HUES48 (cell line): ENCODE results near the gene ISG15.
A peak's percentile ranks its signal among the peaks of the same experiment; 100 is the strongest.

Experiments
- H3K27ac ChIP-seq: one replicate; pipeline ENCODE4 v1.7.0; 2013; ENCODE audit warnings: low read depth, low read length, inconsistent platforms
- H3K27me3 ChIP-seq: 2 replicates; pipeline ENCODE4 v1.6.1; 2013; ENCODE audit warnings: mild to moderate bottlenecking, low read length; ENCODE audit not compliant: control insufficient read depth, insufficient read depth
- H3K36me3 ChIP-seq: 2 replicates; pipeline ENCODE4 v1.6.1; 2013; ENCODE audit warnings: low read length; ENCODE audit not compliant: control insufficient read depth, insufficient read depth
- H3K4me1 ChIP-seq: 2 replicates; pipeline ENCODE4 v1.6.1; 2013; ENCODE audit warnings: mild to moderate bottlenecking, low read length; ENCODE audit not compliant: control insufficient read depth, insufficient read depth
- H3K4me3 ChIP-seq: 2 replicates; pipeline ENCODE4 v1.5.1; 2013; ENCODE audit warnings: mild to moderate bottlenecking, low read depth, low read length
- H3K9ac ChIP-seq: 2 replicates; pipeline ENCODE4 v1.6.1; 2013; ENCODE audit warnings: mild to moderate bottlenecking, low read depth, low read length, moderate library complexity
- H3K9me3 ChIP-seq: 2 replicates; pipeline ENCODE4 v1.6.1; 2013; ENCODE audit warnings: low read length; ENCODE audit not compliant: control insufficient read depth, insufficient read depth

Gene ISG15

DNA sequence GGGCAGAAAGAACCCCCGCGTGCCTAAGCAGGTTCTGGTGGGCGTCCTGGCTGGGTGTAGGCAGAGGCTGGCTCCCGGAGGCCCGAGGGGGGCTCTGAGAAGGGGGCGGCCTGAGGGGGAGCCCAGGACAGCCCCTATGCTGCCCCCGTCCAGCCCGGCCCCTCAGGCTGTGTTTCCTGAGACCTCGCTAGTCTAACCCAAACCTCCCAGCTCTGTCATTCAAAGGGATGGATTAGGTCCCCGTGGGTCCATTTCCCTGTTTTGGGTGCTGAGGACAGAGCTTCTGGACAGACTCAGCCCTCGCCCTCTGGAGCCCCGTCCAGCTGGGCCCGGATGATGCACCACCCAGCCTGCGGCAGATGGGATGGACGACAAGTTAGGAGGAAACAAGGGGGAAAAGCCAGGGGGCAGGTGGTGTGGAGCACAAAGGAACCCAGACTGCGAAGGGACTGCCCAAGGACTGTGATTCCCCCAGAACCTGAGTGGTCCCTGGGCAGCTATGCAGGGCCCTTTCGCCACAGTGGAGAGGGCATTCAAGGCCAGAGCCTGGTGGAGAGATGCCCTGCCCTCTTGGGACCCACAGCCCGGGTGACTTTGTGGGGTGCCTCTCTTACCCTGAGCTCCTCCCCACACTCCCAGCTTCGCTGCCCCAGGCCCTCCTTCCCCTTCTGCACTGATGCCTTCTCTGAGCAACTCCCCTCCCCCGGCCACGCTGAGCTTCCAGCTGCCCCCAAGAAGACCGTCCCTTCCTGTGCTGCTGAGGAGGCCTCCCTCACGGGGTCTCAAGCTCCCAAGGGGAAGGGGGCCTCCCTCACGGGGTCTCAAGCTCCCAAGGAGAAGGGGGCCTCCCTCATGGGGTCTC, 16.2 kb upstream of the ISG15 start:
- Histone ChIP-seq H3K4me3 (no peak overlapping the region), H3K27me3 (peaks cover 87% of the 10 kb centered on the region), H3K4me1 (no peaks in the 10 kb centered on the region), H3K36me3 (no peaks in the 10 kb centered on the region), H3K27ac (no peak overlapping the region), H3K9me3 (no peaks in the 10 kb centered on the region), H3K9ac (no peak overlapping the region)

DNA sequence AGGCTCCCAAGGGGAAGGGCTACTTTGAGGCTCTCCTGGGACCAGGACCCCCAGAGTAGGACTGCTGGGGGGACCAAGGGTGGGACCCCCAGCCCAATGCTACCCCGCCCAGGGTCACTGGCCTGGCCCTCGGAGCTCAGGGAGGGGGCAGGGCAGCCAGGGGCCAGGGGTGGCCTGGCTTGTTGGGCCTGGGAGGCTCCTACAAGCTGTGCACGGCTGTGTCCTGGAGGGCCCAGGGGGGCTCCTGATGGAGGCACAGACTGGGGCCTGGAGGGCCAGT, 15.6 kb upstream of the ISG15 start:
- H3K27me3 ChIP-seq: peaks cover 84% of the 10 kb centered on the region
- no peak overlapping the region for H3K9ac ChIP-seq
- H3K4me1 ChIP-seq: no peaks in the 10 kb centered on the region
- H3K9me3 ChIP-seq: no peaks in the 10 kb centered on the region
- no peak overlapping the region for H3K27ac ChIP-seq
- no peak overlapping the region for H3K4me3 ChIP-seq
- H3K36me3 ChIP-seq: no peaks in the 10 kb centered on the region

- Histone ChIP-seq H3K4me3 (peak overlapping the region; percentile 40; the same call in 1 of the 2 replicates), H3K27me3 (peaks cover 84% of the 10 kb centered on the region), H3K4me1 (no peaks in the 10 kb centered on the region), H3K9me3 (no peaks in the 10 kb centered on the region), H3K36me3 (no peaks in the 10 kb centered on the region), H3K9ac (no peak overlapping the region), H3K27ac (no peak overlapping the region)
Observed at GRCh38 chr1:997993-998744, 15.1 kb upstream of the ISG15 start.

DNA sequence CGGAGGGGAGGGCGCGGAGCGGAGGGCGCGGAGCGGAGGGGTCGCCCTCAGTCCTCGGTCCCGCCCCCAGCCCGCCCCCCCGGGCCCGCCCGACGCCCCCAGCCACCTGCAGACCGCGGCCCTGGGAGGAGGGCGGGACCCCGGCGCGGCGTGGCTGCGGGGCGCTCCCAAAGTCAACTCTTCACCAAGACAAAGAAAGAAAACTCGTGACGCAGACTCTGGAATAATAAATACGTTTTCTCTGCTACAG, 14.6 kb upstream of the ISG15 start:
- H3K9ac ChIP-seq: no peak overlapping the region
- peaks cover 86% of the 10 kb centered on the region for H3K27me3 ChIP-seq
- H3K36me3 ChIP-seq: no peaks in the 10 kb centered on the region
- no peak overlapping the region for H3K27ac ChIP-seq
- peak overlapping the region; percentile 61; the same call in 1 of the 2 replicates for H3K4me3 ChIP-seq
- H3K9me3 ChIP-seq: no peaks in the 10 kb centered on the region
- no peaks in the 10 kb centered on the region for H3K4me1 ChIP-seq

- Histone ChIP-seq H3K27me3 (peaks cover 87% of the 10 kb centered on the region), H3K9ac (no peak overlapping the region), H3K27ac (peak overlapping the region; percentile 51)
Observed at GRCh38 chr1:998995-999724, 14.1 kb upstream of the ISG15 start.

DNA sequence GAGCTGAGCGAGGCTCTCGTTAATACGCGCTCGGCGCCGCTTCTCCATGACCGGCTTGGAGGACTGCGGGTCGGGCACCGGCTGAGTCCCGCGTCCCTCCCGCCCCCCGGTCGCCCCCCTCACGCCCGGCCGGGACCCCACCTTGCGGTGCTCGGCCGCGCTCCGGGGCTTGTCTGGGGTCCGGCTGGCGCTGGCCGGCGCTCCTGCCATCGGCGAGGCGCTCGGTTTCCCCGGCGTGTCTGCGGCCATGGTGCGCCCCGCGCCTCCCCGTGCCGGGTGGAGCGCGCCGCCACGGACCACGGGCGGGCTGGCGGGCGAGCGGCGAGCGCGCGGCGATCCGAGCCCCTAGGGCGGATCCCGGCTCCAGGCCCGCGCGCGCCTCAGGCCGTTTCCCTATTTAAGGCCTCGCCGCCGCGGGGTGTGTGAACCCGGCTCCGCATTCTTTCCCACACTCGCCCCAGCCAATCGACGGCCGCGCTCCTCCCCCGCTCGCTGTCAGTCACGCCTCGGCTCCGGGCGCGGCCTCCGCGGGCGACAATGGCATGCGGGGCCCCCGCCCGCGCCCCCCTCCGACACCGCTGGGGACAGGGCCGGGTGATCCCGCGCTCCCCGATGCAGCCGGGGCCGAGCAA, 13.5 kb upstream of the ISG15 start, which contains the start of gene HES4:
HES4 (minus strand) TSS at position 373 of the 632 bp plus-strand sequence; CDS start at position 249, 124 bp downstream.
- H3K4me3 ChIP-seq: peak within 1 kb of the TSS; percentile 61
- H3K9ac ChIP-seq: peak within 1 kb of the TSS; percentile 65; the same call in 1 of the 2 replicates

More at GRCh38 chr1:998995-999724, 14.1 kb upstream of the ISG15 start:
- no peaks in the 10 kb centered on the region for H3K36me3 ChIP-seq
- peak overlapping the region; percentile 61; the same call in 1 of the 2 replicates for H3K4me3 ChIP-seq
- no peaks in the 10 kb centered on the region for H3K4me1 ChIP-seq
- H3K9me3 ChIP-seq: no peaks in the 10 kb centered on the region

GRCh38 chr1:1000357-1001056, 12.8 kb upstream of the ISG15 start:
- peaks cover 3% of the 10 kb centered on the region; the same call in 1 of the 2 replicates for H3K4me1 ChIP-seq
- peak overlapping the region; percentile 75 for H3K27ac ChIP-seq
- H3K9me3 ChIP-seq: no peaks in the 10 kb centered on the region
- H3K36me3 ChIP-seq: no peaks in the 10 kb centered on the region
- H3K27me3 ChIP-seq: peaks cover 89% of the 10 kb centered on the region
- H3K4me3 ChIP-seq: peak overlapping the region; percentile 61
- peak overlapping the region; percentile 65; the same call in 1 of the 2 replicates for H3K9ac ChIP-seq

More for the DNA sequence above, 13.5 kb upstream of the ISG15 start, which contains the start of gene HES4:
- no peaks in the 10 kb centered on the region; the same call in 1 of the 2 replicates for H3K4me1 ChIP-seq
- peak within 1 kb of the TSS; percentile 75 for H3K27ac ChIP-seq
- H3K27me3 ChIP-seq: peaks cover 90% of the 10 kb centered on the region
- no peaks in the 10 kb centered on the region for H3K9me3 ChIP-seq
- no peaks in the 10 kb centered on the region for H3K36me3 ChIP-seq

DNA sequence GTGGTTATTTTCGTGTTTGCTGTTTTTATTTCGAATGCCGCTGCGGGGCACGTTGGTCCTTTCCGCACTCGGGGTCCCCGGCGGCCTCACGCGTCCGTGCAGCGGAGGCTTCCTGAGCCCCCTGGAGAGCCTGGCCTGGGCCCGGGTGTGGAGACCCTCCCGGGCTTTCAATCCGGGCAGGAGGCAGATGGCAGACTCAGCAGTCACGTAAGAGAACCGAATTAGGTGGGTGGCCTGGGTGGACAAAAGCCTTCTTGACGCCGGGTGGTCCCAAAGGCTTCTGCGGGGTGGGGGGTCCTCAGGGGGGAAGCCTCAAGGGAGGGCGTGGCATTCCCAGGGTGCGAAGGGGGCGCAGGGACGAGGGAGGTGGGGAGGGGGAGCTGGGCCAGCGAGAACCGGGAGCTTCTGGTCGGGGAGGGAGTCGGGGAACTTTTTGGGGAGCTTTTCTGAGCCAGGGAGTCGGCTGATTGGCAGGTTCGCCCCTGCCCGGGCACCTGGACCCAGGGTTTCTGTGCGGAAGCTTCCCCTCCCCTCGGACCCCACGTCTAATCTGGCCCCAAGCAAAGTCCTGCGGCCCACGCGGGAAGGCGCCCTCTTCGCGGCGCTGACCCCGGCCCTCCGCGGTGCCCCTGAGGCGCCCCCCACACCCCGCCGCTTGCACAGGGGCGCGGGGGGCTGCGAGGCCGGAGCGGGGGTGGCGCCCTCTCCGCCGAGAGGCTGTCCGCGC, 12.1 kb upstream of the ISG15 start:
- peak overlapping the region; percentile 36 for H3K27ac ChIP-seq

DNA sequence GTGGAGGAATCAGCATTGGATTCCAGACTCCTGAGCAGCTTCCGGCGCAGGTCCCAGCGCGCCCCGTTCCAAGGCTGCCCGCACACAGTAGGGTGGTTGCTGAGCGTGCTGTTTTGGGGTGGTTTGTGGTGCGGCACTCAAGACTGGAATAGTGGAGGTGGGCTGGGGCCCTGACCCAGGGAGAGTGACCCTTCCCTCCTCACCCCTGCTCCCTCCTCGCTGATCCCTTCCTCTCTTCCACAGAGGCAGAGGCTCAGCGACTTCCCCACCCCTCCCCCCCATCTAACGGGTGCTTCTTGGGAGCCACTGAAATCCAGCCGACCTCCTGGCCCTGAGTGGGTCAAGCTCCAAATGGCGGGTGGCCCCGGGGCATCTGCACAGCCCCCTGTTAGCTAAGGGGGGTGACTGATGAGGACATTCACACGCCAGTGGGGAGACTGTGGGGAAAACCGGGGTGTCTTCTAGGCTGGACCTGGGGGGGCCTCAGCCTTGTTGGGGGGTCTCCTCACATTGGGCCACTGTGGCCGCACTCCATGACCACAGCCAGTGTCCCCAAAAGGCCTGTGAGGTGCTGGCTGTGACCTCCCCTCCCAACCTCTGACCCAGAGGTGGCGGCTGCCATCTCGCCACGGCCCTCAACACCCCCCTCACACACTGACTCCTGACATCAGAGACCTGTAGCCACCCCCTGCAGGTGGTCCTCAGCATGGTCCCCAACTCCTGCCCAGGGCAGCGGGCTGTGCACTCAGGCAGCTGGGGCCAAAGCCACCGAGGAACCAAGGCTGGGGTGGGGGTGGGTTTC, 9.5 kb upstream of the ISG15 start:
- H3K27ac ChIP-seq: no peak overlapping the region

More for the DNA sequence above, 12.1 kb upstream of the ISG15 start:
- Histone ChIP-seq H3K9me3 (no peaks in the 10 kb centered on the region), H3K36me3 (no peaks in the 10 kb centered on the region), H3K4me1 (peaks cover 3% of the 10 kb centered on the region; the same call in 1 of the 2 replicates), H3K27me3 (peaks cover 83% of the 10 kb centered on the region), H3K9ac (no peak overlapping the region), H3K4me3 (peak overlapping the region; percentile 61; the same call in 1 of the 2 replicates)

More for the DNA sequence above, 9.5 kb upstream of the ISG15 start:
- Histone ChIP-seq H3K36me3 (no peaks in the 10 kb centered on the region), H3K9ac (no peak overlapping the region), H3K4me3 (no peak overlapping the region), H3K4me1 (peaks cover 3% of the 10 kb centered on the region; the same call in 1 of the 2 replicates), H3K27me3 (peaks cover 69% of the 10 kb centered on the region), H3K9me3 (no peaks in the 10 kb centered on the region)
